HepG2 (cell line): ENCODE measurements around the gene NOC4L. TPM values are rescaled to one million over a fixed set of nuclear protein-coding genes. Genes with fewer than 3 reads are reported as not detected.

ENCODE experiments used
- ATAC-seq: fragments of 200-7000 bp; cut with Tn5 transposase; 3 replicates; pipeline ENCODE4 v1.9.1; 2020; ENCODE audit warnings: mild to moderate bottlenecking, moderate library complexity
- BruUV-seq: library from RNA; stranded (reverse); fragments of 400-500 nt; replicated peaks from 2 replicates; lab custom pipeline; 2021; lab: Mats Ljungman, UMichigan
- CTCF ChIA-PET: fragments of 300-600 bp; formaldehyde crosslinking; extraction: SDS; loops from one replicate; lab custom pipeline; 2021; ENCODE audit warnings: low total read pairs, inconsistent platforms, low intra/inter-chr PET ratio; lab: Yijun Ruan, JAX
- POLR2A ChIA-PET: fragments of 350-600 bp; sonication (Branson Sonifier 250); formaldehyde crosslinking; loops from one replicate; lab custom pipeline; 2020; ENCODE audit warnings: antibody characterized with exemption, inconsistent platforms; lab: Yijun Ruan, JAX
- DNase-seq: peaks from one replicate; pipeline ENCODE4 v3.0.0-alpha.2; 2015; ENCODE audit warnings: low spot score
- FAIRE-seq: peaks from 3 replicates; lab custom pipeline; 2011; peaks lifted over from hg19 to GRCh38; lab: Jason Lieb, UNC
- H2AFZ ChIP-seq: one replicate; pipeline ENCODE4 v1.6.1; 2011; ENCODE audit warnings: low read length, inconsistent platforms
- H3K27ac ChIP-seq: fragments of 300-600 bp; 3 replicates; pipeline ENCODE4 v1.8.0; 2011; ENCODE audit warnings: mixed run types, mild to moderate bottlenecking, mixed read lengths, low read length, inconsistent platforms; ENCODE audit not compliant: insufficient read depth; ENCODE audit errors: extremely low read length
- H3K27me3 ChIP-seq, 2 experiments: fragments of 200-600 bp in 1 of 2; 2 replicates in 1 of 2; 3 replicates in 1 of 2; pipeline versions ENCODE4 v1.6.0 to v1.8.0; 2011; ENCODE audit warnings: low read length in 2 of 2, mild to moderate bottlenecking in 2 of 2, moderate library complexity in 2 of 2, inconsistent platforms in 1 of 2; ENCODE audit not compliant: insufficient read depth in 2 of 2, control insufficient read depth in 1 of 2
- H3K36me3 ChIP-seq, 2 experiments: fragments of 200-600 bp in 1 of 2; replicated peaks in 1 of 2; 2 replicates in 1 of 2; 3 replicates in 1 of 2; pipeline versions ENCODE4 v1.5.1 to v1.8.0; 2011; ENCODE audit warnings: low read length in 2 of 2, inconsistent platforms in 1 of 2; ENCODE audit not compliant: insufficient read depth in 2 of 2, control insufficient read depth in 1 of 2
- H3K4me1 ChIP-seq: 2 replicates; pipeline ENCODE4 v1.5.1; 2012; ENCODE audit warnings: low read length, inconsistent platforms; ENCODE audit not compliant: insufficient read depth
- H3K4me2 ChIP-seq: 2 replicates; pipeline ENCODE4 v1.6.0; 2011; ENCODE audit warnings: low read depth, low read length, inconsistent platforms
- H3K4me3 ChIP-seq, 3 experiments: fragments of 200-600 bp in 1 of 3; sonication (generic), shearing (Covaris generic) in 1 of 3; replicated peaks in 1 of 3; 2 replicates each; pipeline ENCODE4 v1.5.1; 2011 to 2016; ENCODE audit warnings: low read length in 3 of 3, inconsistent platforms in 2 of 3, low read depth in 2 of 3, mild to moderate bottlenecking in 2 of 3, control low read depth in 1 of 3, mixed read lengths in 1 of 3; ENCODE audit not compliant: insufficient read depth in 1 of 3
- H3K79me2 ChIP-seq: one replicate; pipeline ENCODE4 v1.6.1; 2011; ENCODE audit warnings: low read length, inconsistent platforms; ENCODE audit not compliant: insufficient read depth
- H3K9ac ChIP-seq: 2 replicates; pipeline ENCODE4 v1.6.0; 2011; ENCODE audit warnings: mild to moderate bottlenecking, low read depth, low read length, inconsistent platforms; ENCODE audit not compliant: insufficient read depth
- H3K9me3 ChIP-seq: 2 replicates; pipeline ENCODE4 v1.5.1; 2012; ENCODE audit warnings: mild to moderate bottlenecking, low read length
- H4K20me1 ChIP-seq: 2 replicates; pipeline ENCODE4 v1.6.0; 2011; ENCODE audit warnings: inconsistent platforms, mild to moderate bottlenecking, low read length, moderate library complexity; ENCODE audit not compliant: insufficient read depth
- BCL6 ChIP-seq: IDR thresholded peaks from 2 replicates; pipeline ENCODE4 v1.6.1; 2016; ENCODE audit warnings: missing genetic modification reagents, missing compliant biosample characterization
- HNF4A ChIP-seq: sonication (generic); formaldehyde crosslinking; IDR thresholded peaks from 2 replicates; pipeline ENCODE4 v1.4.0; 2020; ENCODE audit warnings: missing genetic modification reagents
- REXO4 ChIP-seq: sonication (generic); formaldehyde crosslinking; IDR thresholded peaks from 2 replicates; pipeline ENCODE4 v1.8.0; 2022; ENCODE audit warnings: missing genetic modification reagents, mild to moderate bottlenecking, borderline replicate concordance
- TERF1 ChIP-seq: sonication (generic); formaldehyde crosslinking; IDR thresholded peaks from 2 replicates; pipeline ENCODE4 v1.8.0; 2022; ENCODE audit warnings: mild to moderate bottlenecking, missing genetic modification reagents, moderate library complexity
- ZBTB20 ChIP-seq: sonication (generic); formaldehyde crosslinking; IDR thresholded peaks from 2 replicates; pipeline ENCODE4 v1.8.1; 2023; ENCODE audit warnings: missing genetic modification reagents, low read depth, mild to moderate bottlenecking, borderline replicate concordance
- ZFP82 ChIP-seq: sonication (generic); formaldehyde crosslinking; IDR thresholded peaks from 2 replicates; pipeline ENCODE4 v1.5.1; 2020; ENCODE audit warnings: mild to moderate bottlenecking, missing genetic modification reagents, borderline replicate concordance
- ZMYM3 ChIP-seq: sonication (generic); formaldehyde crosslinking; IDR thresholded peaks from 2 replicates; pipeline ENCODE4 v1.5.1; 2020; ENCODE audit warnings: mild to moderate bottlenecking, missing genetic modification reagents
- ZNF550 ChIP-seq: sonication (generic); formaldehyde crosslinking; IDR thresholded peaks from 2 replicates; pipeline ENCODE4 v1.4.0; 2020; ENCODE audit warnings: mild to moderate bottlenecking, missing genetic modification reagents, borderline replicate concordance
- ZNF552 ChIP-seq: sonication (generic); formaldehyde crosslinking; IDR thresholded peaks from 2 replicates; pipeline ENCODE4 v1.9.0; 2022; ENCODE audit warnings: missing genetic modification reagents, mild to moderate bottlenecking, borderline replicate concordance
- ZNF766 ChIP-seq: sonication (generic); formaldehyde crosslinking; IDR thresholded peaks from 2 replicates; pipeline ENCODE4 v1.5.0; 2020; ENCODE audit warnings: missing genetic modification reagents, borderline replicate concordance
- ZXDC ChIP-seq: sonication (generic); formaldehyde crosslinking; IDR thresholded peaks from 2 replicates; pipeline ENCODE4 v1.5.0; 2020; ENCODE audit warnings: mild to moderate bottlenecking, missing genetic modification reagents
- WGBS: methylation state at CpG from one replicate; pipeline ENCODE4 v1.1.6; 2017; ENCODE audit warnings: low lambda C conversion rate; 5-methylcytosine and 5-hydroxymethylcytosine counted together
- in situ Hi-C: cut with HindIII; loops from 2 replicates; pipeline ENCODE4 v1.10.0; 2017; ENCODE audit warnings: low pct_unique_long_range_greater_than_20kb; ENCODE audit not compliant: extremely low pct_ligation_motif_present
- intact Hi-C: fragments of 100-400 bp; cut with micrococcal nuclease; formaldehyde crosslinking; loops from one replicate; pipeline ENCODE4 v1.10.0; 2022; ENCODE audit not compliant: unreplicated experiment
- polyA plus RNA-seq, 8 experiments: library from polyadenylated mRNA; depleted of rRNA in 3 of 8; stranded (reverse) in 7 of 8; unstranded in 1 of 8; fragments of >200 nt; fragmentation: Illumina TruSeq in 4 of 8; extraction: Trizol in 4 of 8; gene quantifications; 2 replicates each; pipeline versions ENCODE4 v1.2.1 to v1.2.3, GENCODE V29; 2011 to 2016; ENCODE audit warnings: low read depth in 4 of 8, missing spikeins in 1 of 8, mixed read lengths in 1 of 8; ENCODE audit not compliant: insufficient read depth in 1 of 8
- total RNA-seq, 5 experiments: library from RNA; depleted of rRNA; stranded (reverse); fragments of >200 nt; fragmentation: Illumina TruSeq; extraction: Trizol; gene quantifications; 2 replicates each; pipeline ENCODE4 v1.2.3, GENCODE V29; 2016; ENCODE audit warnings: low read depth in 1 of 5

NOC4L gene
- total and polyA plus RNA-seq, 2 of the 13 experiments (the other 11 are each of a cell fraction or from before 2014, with no cell fraction given): 4.3 to 14.6 TPM

GRCh38 chr12:132146772-132147422, 2.6 kb downstream of the NOC4L start (continued):
- no peak for TF ChIP-seq ZNF550 (CRISPR knock-in tag)
- no peak for TF ChIP-seq ZFP82
- no peak for TF ChIP-seq HNF4A
- TF ChIP-seq ZBTB20 (CRISPR knock-in tag): no peak
- no peak for TF ChIP-seq BCL6 (CRISPR knock-in tag)
- TF ChIP-seq ZMYM3: no peak

- POLR2A ChIA-PET: no interaction called here
- no peak for ATAC-seq
- CTCF ChIA-PET: no interaction called here
- DNase-seq: no peak
- intact Hi-C loops (no loop called here), in situ Hi-C loops (no loop called here)
- Histone ChIP-seq H3K9ac (no peak overlapping the region), H3K4me2 (no peak overlapping the region), H3K4me3 (no peak overlapping the region), H2AFZ (no peak overlapping the region), H3K79me2 (peaks cover 22% of the 10 kb centered on the region), H3K9me3 (no peaks in the 10 kb centered on the region), H3K4me1 (peaks cover 14% of the 10 kb centered on the region), H3K27me3 (no peaks in the 10 kb centered on the region; a peak in 1 of 5 replicates), H3K27ac (no peak overlapping the region), H3K36me3 (peaks cover 0 to 2% of the 10 kb centered on the region in 2 experiments; a peak in 1 of 5 replicates), H4K20me1 (no peaks in the 10 kb centered on the region)
- FAIRE-seq: no peak
- no peak for TF ChIP-seq ZNF552
- TF ChIP-seq ZXDC: no peak
- no peak for TF ChIP-seq ZNF766
- no peak for TF ChIP-seq REXO4 (CRISPR knock-in tag)
- no peak for TF ChIP-seq TERF1 (CRISPR knock-in tag)
- 95% methylated on average over 11 of the region's 38 CpGs for WGBS
- no TSS peak for BruUV-seq
Measured at GRCh38 chr12:132147423-132148367, 3.4 kb downstream of the NOC4L start.
